Endodermal cell (in vitro differentiated cells): ENCODE results near the gene VILL. TPM values are rescaled to one million over a fixed set of nuclear protein-coding genes. Genes with fewer than 3 reads are reported as not detected.

Experiments used
- DNase-seq: peaks from one replicate; pipeline ENCODE4 v3.0.0-alpha.2; 2017
- H3K27ac ChIP-seq: 2 replicates; pipeline ENCODE4 v1.5.1; 2013; ENCODE audit warnings: mild to moderate bottlenecking, low read depth, low read length, moderate library complexity
- H3K27me3 ChIP-seq: 2 replicates; pipeline ENCODE4 v1.6.1; 2013; ENCODE audit warnings: mild to moderate bottlenecking, low read length, moderate library complexity; ENCODE audit not compliant: insufficient read depth, control insufficient read depth, poor library complexity, severe bottlenecking
- H3K36me3 ChIP-seq: 2 replicates; pipeline ENCODE4 v1.7.0; 2013; ENCODE audit warnings: mild to moderate bottlenecking, low read length, moderate library complexity; ENCODE audit not compliant: control insufficient read depth, insufficient read depth
- H3K4me1 ChIP-seq: one replicate; pipeline ENCODE4 v1.7.0; 2013; ENCODE audit warnings: low read length; ENCODE audit not compliant: control insufficient read depth, insufficient read depth
- H3K4me3 ChIP-seq: 2 replicates; pipeline ENCODE4 v1.5.1; 2013; ENCODE audit warnings: mild to moderate bottlenecking, low read length, moderate library complexity
- H3K9ac ChIP-seq: 2 replicates; pipeline ENCODE4 v1.6.1; 2013; ENCODE audit warnings: mild to moderate bottlenecking, low read length, moderate library complexity; ENCODE audit not compliant: poor library complexity, severe bottlenecking; ENCODE audit errors: extremely low read depth
- H3K9me3 ChIP-seq: 2 replicates; pipeline ENCODE4 v1.6.1; 2013; ENCODE audit warnings: mild to moderate bottlenecking, low read length, moderate library complexity; ENCODE audit not compliant: control insufficient read depth
- H3K27ac Mint-ChIP-seq: 2 replicates; pipeline ENCODE4 v1.8.0; 2020; ENCODE audit warnings: mixed read lengths
- H3K27me3 Mint-ChIP-seq: 2 replicates; pipeline ENCODE4 v1.8.0; 2021; ENCODE audit warnings: mild to moderate bottlenecking, mixed read lengths; ENCODE audit not compliant: insufficient read depth
- H3K36me3 Mint-ChIP-seq: 2 replicates; pipeline ENCODE4 v1.8.0; 2020; ENCODE audit warnings: low read depth, mixed read lengths
- H3K4me1 Mint-ChIP-seq: 2 replicates; pipeline ENCODE4 v1.8.0; 2020; ENCODE audit warnings: mixed read lengths
- H3K4me3 Mint-ChIP-seq: 2 replicates; pipeline ENCODE4 v1.8.0; 2020; ENCODE audit warnings: mild to moderate bottlenecking, moderate library complexity, mixed read lengths
- H3K9me3 Mint-ChIP-seq: 2 replicates; pipeline ENCODE4 v1.8.0; 2020; ENCODE audit warnings: mild to moderate bottlenecking, mixed read lengths
- CTCF ChIP-seq: fragments of 200-600 bp; sonication (generic); conservative IDR thresholded peaks from 2 replicates; pipeline ENCODE4 v1.5.0; 2021; ENCODE audit warnings: antibody characterized with exemption, mild to moderate bottlenecking
- WGBS, 2 experiments: methylation state at CpG; one replicate each; pipeline versions ENCODE4 v1.1.5 to v1.1.7; 2013; ENCODE audit warnings: missing lambda C conversion rate in 2 of 2, mixed read lengths in 1 of 2; ENCODE audit not compliant: insufficient coverage in 1 of 2, insufficient read length in 1 of 2; 5-methylcytosine and 5-hydroxymethylcytosine counted together
- total RNA-seq, 2 donors: library from RNA; stranded (reverse); fragmentation: NEBNext Ultra II Directional in 1 of 2; extraction: Animal tissue kit (Norgen Biotek cat#: 25700) in 1 of 2; gene quantifications; 2 replicates in 1 of 2; 3 replicates in 1 of 2; pipeline ENCODE4 v1.2.1, GENCODE V29; 2021

The VILL gene
- total RNA-seq, 2 donors from 2014 or later: 16.0 to 21.3 TPM

GRCh38 chr3:38004415-38005075 is 14.0 kb downstream of the VILL start:
- H3K4me1 Mint-ChIP-seq: peaks cover 8% of the 10 kb centered on the region
- peak overlapping the region; percentile 5 for H3K27ac Mint-ChIP-seq
- DNase-seq: peak; percentile 88
- Histone ChIP-seq H3K36me3 (no peaks in the 10 kb centered on the region), H3K9me3 (no peaks in the 10 kb centered on the region), H3K4me3 (no peak overlapping the region), H3K27ac (no peak overlapping the region), H3K4me1 (no peaks in the 10 kb centered on the region), H3K27me3 (no peaks in the 10 kb centered on the region), H3K9ac (no peak overlapping the region)
- H3K9me3 Mint-ChIP-seq: no peaks in the 10 kb centered on the region
- WGBS, 2 experiments: 82 to 83% methylated on average over 9 to 14 of the region's 14 CpGs
- TF ChIP-seq CTCF: peak; percentile 76
- H3K27me3 Mint-ChIP-seq: no peaks in the 10 kb centered on the region
- H3K36me3 Mint-ChIP-seq: peaks cover 36% of the 10 kb centered on the region
- no peak overlapping the region for H3K4me3 Mint-ChIP-seq

DNA sequence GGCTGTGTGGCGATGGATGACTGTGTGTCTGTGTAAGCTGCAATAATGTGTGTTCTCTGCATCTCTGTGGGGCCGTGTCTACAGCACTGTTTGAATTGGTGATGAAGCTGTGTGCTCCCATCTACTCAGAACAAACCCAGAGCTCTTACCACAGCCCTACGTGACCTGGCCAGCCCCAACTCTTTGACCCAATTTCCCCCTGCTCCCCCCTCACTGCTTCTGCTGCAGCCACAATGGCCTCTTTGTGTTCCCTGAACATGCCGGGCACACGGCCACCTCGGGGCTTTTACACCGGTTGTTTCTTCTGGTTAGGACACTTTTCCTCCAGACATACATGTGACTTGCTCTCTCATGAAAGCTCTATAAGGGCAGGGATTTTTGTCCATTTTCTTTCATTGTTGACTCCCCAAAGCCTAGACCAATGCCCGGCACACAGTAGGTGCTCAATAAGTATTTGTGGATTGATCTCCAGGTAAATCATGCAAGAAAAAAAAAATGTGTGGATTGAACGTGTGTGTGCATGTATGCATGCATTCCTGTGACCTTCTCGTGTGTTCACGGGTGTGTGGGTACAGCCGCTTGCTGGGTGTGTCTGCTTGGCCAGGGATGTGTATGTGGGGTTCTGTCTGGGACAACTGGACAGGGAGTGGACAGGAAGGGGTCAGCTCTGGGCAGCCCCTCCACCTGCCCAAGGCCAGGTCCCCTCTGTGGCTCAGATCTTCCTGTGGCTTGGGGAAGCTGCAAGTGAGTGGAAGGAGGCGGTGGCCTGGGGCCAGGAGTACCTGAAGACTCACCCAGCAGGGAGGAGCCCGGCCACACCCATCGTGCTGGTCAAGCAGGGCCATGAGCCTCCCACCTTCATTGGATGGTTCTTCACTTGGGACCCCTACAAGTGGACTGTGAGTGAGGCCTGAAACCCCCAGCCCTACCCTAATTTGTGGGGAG is 14.8 kb downstream of the VILL start:
- Histone ChIP-seq H3K36me3 (peaks cover 5% of the 10 kb centered on the region), H3K9ac (no peak overlapping the region), H3K9me3 (no peaks in the 10 kb centered on the region), H3K4me1 (no peaks in the 10 kb centered on the region), H3K4me3 (no peak overlapping the region), H3K27ac (no peak overlapping the region), H3K27me3 (no peaks in the 10 kb centered on the region)
- no peak for TF ChIP-seq CTCF
- WGBS, 2 experiments: 92 to 96% methylated on average over 8 to 15 of the region's 15 CpGs
- Mint-ChIP-seq H3K9me3 (no peaks in the 10 kb centered on the region), H3K27me3 (no peaks in the 10 kb centered on the region), H3K27ac (no peak overlapping the region), H3K36me3 (peaks cover 36% of the 10 kb centered on the region), H3K4me1 (peaks cover 8% of the 10 kb centered on the region), H3K4me3 (no peak overlapping the region)
- DNase-seq: no peak

- no peak overlapping the region for H3K27ac ChIP-seq
- no peaks in the 10 kb centered on the region for H3K9me3 Mint-ChIP-seq
- H3K4me3 ChIP-seq: no peak overlapping the region
- H3K27ac Mint-ChIP-seq: no peak overlapping the region
- H3K36me3 ChIP-seq: peaks cover 6% of the 10 kb centered on the region
- H3K4me1 Mint-ChIP-seq: peaks cover 8% of the 10 kb centered on the region
- no peaks in the 10 kb centered on the region for H3K9me3 ChIP-seq
- H3K27me3 ChIP-seq: no peaks in the 10 kb centered on the region
- no peak overlapping the region for H3K4me3 Mint-ChIP-seq
- WGBS, 2 experiments: 80 to 100% methylated on average over 1 to 5 of the region's 5 CpGs
- no peak for DNase-seq
- H3K4me1 ChIP-seq: no peaks in the 10 kb centered on the region
- no peak overlapping the region for H3K9ac ChIP-seq
- no peaks in the 10 kb centered on the region for H3K27me3 Mint-ChIP-seq
- peaks cover 39% of the 10 kb centered on the region for H3K36me3 Mint-ChIP-seq
- TF ChIP-seq CTCF: no peak
Measured at GRCh38 chr3:38006031-38006430, 15.4 kb downstream of the VILL start.
